Suprapubic skin (tissue), 4 donors: ENCODE data around the gene ZER1.

ENCODE experiments used
- EP300 ChIP-seq: sonication (generic); formaldehyde crosslinking; IDR thresholded peaks from one replicate; pipeline ENCODE4 v1.6.1; 2017; ENCODE audit warnings: antibody characterized with exemption
- POLR2A ChIP-seq, 2 donors: fragments of 450-650 bp; IDR thresholded peaks; one replicate each; pipeline ENCODE4 v1.6.1; 2017; ENCODE audit warnings: antibody characterized with exemption in 2 of 2, mild to moderate bottlenecking in 2 of 2, moderate library complexity in 2 of 2
- POLR2AphosphoS5 ChIP-seq, 3 donors: sonication (generic); formaldehyde crosslinking; IDR thresholded peaks; one replicate each; pipeline ENCODE4 v1.6.1; 2017; ENCODE audit warnings: antibody characterized with exemption in 3 of 3
- TF ChIP-seq, protein P1 (sequence below), 2 donors: fragments of 200-600 bp in 1 of 2; fragments of 450-650 bp in 1 of 2; sonication (generic) in 1 of 2; IDR thresholded peaks; one replicate each; pipeline ENCODE4 v1.5.1; 2016 to 2019; ENCODE audit warnings: antibody characterized with exemption in 2 of 2, mild to moderate bottlenecking in 1 of 2, moderate library complexity in 1 of 2

DNA sequence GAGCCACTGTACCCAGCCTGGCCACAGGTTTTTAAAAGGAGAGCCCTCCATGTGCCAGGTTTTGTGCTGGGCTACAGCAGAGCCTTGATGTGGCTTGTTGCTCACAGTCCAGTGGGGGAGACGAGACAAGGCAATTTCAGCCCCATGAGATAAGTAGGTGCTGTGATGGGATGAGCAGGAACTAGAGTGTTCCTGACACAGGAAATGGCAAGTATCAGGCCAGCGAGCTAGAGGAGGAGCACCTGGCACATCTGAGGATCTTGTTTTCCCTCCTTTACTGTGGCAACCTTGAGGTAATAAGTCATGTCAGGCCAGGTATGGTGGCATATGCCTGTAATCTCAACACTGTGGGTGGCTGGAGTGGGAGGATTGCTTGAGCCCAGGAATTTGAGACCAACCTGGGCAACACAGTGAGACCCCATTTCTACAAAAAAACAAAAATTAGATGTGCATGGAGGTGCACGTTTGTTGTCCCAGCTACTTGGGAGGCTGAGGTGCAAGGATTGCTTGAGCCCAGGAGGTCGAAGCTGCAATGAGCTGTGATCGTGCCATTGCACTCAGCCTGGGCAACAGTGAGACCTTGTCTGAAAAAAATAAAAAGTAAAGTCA lies 44.0 kb downstream of the ZER1 start:
- no peak for TF ChIP-seq POLR2A (IDR thresholded peaks at IDR 0.05)
- TF ChIP-seq, protein P1, sequence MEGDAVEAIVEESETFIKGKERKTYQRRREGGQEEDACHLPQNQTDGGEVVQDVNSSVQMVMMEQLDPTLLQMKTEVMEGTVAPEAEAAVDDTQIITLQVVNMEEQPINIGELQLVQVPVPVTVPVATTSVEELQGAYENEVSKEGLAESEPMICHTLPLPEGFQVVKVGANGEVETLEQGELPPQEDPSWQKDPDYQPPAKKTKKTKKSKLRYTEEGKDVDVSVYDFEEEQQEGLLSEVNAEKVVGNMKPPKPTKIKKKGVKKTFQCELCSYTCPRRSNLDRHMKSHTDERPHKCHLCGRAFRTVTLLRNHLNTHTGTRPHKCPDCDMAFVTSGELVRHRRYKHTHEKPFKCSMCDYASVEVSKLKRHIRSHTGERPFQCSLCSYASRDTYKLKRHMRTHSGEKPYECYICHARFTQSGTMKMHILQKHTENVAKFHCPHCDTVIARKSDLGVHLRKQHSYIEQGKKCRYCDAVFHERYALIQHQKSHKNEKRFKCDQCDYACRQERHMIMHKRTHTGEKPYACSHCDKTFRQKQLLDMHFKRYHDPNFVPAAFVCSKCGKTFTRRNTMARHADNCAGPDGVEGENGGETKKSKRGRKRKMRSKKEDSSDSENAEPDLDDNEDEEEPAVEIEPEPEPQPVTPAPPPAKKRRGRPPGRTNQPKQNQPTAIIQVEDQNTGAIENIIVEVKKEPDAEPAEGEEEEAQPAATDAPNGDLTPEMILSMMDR (IDR thresholded peaks at IDR 0.05) = no peak
- no peak for TF ChIP-seq EP300
- TF ChIP-seq POLR2AphosphoS5 (IDR thresholded peaks at IDR 0.05) = no peak
